ENCODE data around the gene PTPRR.

The PTPRR gene

DNA sequence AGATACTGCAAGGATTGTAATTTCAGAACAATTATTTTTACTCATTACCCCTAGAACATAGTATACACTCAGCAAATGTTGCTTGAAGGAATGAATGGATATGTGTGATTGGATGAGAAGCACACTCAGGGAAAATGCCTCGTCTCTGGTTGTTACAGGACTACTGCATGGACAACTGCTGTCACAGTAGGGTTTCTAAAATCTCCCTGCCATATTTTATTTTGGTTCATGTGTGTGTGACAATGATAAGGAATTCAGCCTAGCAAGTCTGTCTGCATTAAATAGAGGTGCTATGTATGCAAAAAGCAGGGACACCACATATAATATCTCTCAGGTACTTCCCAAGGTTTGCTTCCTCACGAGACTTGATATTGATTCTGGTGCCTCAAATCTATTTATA is 1.4 kb downstream of the PTPRR start:
- no peak overlapping the region for H3K4me3 ChIP-seq (ENCODE audit: control insufficient read depth, low read depth, low read length)
- no peak for DNase-seq (ENCODE audit: low read depth)
- TF ChIP-seq, protein P1, sequence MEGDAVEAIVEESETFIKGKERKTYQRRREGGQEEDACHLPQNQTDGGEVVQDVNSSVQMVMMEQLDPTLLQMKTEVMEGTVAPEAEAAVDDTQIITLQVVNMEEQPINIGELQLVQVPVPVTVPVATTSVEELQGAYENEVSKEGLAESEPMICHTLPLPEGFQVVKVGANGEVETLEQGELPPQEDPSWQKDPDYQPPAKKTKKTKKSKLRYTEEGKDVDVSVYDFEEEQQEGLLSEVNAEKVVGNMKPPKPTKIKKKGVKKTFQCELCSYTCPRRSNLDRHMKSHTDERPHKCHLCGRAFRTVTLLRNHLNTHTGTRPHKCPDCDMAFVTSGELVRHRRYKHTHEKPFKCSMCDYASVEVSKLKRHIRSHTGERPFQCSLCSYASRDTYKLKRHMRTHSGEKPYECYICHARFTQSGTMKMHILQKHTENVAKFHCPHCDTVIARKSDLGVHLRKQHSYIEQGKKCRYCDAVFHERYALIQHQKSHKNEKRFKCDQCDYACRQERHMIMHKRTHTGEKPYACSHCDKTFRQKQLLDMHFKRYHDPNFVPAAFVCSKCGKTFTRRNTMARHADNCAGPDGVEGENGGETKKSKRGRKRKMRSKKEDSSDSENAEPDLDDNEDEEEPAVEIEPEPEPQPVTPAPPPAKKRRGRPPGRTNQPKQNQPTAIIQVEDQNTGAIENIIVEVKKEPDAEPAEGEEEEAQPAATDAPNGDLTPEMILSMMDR (IDR thresholded peaks at IDR 0.05; ENCODE audit: control insufficient read depth, insufficient read depth, low read depth, low read length, missing control alignments), result no peak

DNA sequence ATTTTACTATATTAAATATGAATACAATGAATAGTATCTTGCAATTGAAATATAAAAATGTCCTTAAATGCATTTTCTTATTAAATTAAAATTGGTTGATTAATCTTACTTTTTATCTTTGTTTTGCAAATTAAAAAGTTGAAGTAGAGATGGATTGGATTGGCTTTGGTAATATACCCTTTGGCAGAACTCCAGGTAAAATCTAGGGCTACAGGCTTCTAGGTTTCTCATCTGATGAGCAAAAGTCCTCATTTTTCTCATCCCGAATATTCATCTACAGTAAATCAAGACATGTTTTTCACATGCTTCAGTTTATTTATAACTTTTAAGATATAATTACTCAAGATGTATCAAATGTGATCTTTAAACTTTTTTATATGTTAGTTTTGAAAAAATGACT is 2.2 kb downstream of the PTPRR start:
- TF ChIP-seq, protein P1 (IDR thresholded peaks at IDR 0.05; ENCODE audit: control insufficient read depth, insufficient read depth, low read depth, low read length, missing control alignments), result no peak
- no peak overlapping the region for H3K4me3 ChIP-seq (ENCODE audit: control insufficient read depth, low read depth, low read length)
- no peak for DNase-seq (ENCODE audit: low read depth)

DNA sequence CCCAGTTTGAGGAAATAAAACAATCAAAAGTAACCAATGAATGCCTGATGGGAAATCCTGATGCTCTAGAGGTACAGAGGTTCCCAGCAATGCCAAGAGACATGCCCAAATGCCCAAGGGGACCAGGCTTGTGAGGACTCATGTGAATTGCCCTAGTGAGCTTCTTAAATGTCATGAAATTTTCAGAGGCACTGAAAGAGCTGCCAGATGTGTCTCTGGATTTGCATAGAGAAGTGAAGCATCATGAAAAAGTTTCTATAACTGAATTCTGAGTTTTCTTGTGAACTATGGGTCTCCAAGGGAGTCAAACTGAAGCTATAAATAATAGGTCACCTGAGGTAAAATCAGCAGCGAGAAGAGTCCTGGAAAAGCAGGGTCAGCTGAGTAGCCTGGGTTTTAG is 9.9 kb downstream of the PTPRR start:
- DNase-seq (ENCODE audit: low read depth), result no peak
- TF ChIP-seq, protein P1 (IDR thresholded peaks at IDR 0.05; ENCODE audit: control insufficient read depth, insufficient read depth, low read depth, low read length, missing control alignments), result no peak
- no peak overlapping the region for H3K4me3 ChIP-seq (ENCODE audit: control insufficient read depth, low read depth, low read length)

DNA sequence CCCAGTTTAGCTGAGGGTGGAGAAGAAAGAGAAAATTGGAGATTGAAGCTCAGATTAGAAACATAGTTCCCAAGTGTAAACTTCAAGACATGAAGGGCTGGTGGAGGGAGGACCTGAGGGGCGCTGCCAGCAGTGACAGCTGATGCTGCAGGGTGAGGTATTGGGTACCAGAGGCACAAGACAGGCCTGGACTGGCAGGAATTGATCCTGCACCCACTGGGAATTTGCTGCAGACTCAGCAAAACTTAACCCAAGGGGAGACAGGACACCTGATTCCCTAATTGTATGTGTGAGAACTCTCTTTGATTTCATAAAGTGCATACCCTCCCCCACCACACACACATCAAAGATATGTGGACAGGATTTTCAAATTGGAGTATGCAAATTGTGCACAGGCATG is 11.6 kb downstream of the PTPRR start:
- no peak overlapping the region for H3K4me3 ChIP-seq (ENCODE audit: control insufficient read depth, low read depth, low read length)
- no peak for DNase-seq (ENCODE audit: low read depth)
- TF ChIP-seq, protein P1 (IDR thresholded peaks at IDR 0.05; ENCODE audit: control insufficient read depth, insufficient read depth, low read depth, low read length, missing control alignments), result no peak

DNA sequence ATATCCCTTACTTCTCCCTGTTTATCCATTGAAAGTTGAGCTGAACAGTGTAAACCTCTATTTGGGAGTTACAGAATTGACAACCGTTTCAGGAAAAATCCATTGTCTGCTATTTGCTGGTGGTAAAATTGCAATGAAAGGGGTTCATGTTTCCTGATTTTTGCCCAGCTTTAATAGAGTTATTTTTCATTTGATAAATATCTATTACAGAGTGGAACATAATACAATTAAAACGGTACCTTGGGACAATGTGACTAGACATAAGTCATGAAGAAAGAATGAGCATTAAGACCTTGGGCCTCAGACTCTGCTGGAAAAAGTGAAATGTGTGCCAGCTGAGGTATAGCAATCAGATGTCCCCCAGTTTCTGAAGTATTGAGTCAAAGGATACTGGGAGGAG is 13.1 kb downstream of the PTPRR start:
- no peak for DNase-seq (ENCODE audit: low read depth)
- TF ChIP-seq, protein P1 (IDR thresholded peaks at IDR 0.05; ENCODE audit: control insufficient read depth, insufficient read depth, low read depth, low read length, missing control alignments), result no peak
- H3K4me3 ChIP-seq (ENCODE audit: control insufficient read depth, low read depth, low read length), result no peak overlapping the region

DNA sequence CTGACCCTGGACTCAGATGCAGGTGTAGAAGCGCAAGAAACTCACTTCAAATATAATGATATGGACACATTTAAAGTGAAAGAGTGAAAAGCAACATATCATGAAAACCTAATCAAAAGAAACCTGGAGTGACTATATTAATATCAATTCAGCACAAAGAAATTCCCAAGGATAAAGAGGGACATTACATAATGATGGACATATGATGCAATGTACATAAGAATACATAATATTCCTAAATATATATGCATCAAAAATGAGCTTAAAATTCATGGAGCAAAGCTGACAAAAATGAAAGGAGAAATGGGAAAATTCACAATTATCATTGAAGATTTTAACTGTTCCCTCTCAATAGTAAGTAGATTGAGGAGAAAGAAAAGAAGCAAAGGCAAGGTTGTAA is 24.6 kb downstream of the PTPRR start:
- H3K4me3 ChIP-seq (ENCODE audit: control insufficient read depth, low read depth, low read length), result no peak overlapping the region
- TF ChIP-seq, protein P1 (IDR thresholded peaks at IDR 0.05; ENCODE audit: control insufficient read depth, insufficient read depth, low read depth, low read length, missing control alignments), result no peak
- no peak for DNase-seq (ENCODE audit: low read depth)

DNA sequence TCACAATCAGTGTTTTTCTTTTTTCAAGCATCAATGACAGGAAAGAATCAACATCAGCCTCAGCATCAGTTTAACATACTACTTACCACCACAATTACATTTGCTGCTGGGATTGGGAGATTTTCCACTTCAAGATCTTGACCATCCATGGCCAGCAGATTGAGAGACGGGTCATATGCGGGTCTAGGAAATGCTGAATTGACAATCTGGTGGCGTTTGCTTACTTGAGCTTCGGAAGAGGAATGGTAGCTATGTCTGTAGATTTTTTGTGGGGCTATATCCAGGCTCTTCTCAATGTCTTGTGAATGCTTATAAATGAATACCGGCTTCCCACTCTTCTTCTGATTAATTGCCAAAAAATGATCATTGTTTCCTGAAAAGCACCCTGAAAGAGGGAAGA is 27.9 kb downstream of the PTPRR start:
- H3K4me3 ChIP-seq (ENCODE audit: control insufficient read depth, low read depth, low read length), result no peak overlapping the region
- TF ChIP-seq, protein P1 (IDR thresholded peaks at IDR 0.05; ENCODE audit: control insufficient read depth, insufficient read depth, low read depth, low read length, missing control alignments), result no peak
- no peak for DNase-seq (ENCODE audit: low read depth)

All from AG09309 (cell line).